Kidney (tissue), 14 donors: ENCODE results near the gene TRIM3. TPM values are rescaled to one million over a fixed set of nuclear protein-coding genes. Genes with fewer than 3 reads are reported as not detected.
A peak's percentile ranks its signal among the peaks of the same experiment; 100 is the strongest.

Source experiments
- DNase-seq, 5 donors: peaks; one replicate each; pipeline ENCODE4 v3.0.0-alpha.2; 2013 to 2020
- FAIRE-seq: peaks from 2 replicates; lab custom pipeline; 2012; peaks lifted over from hg19 to GRCh38; lab: Jason Lieb, UNC
- H3K27ac ChIP-seq, 2 donors: one replicate each; pipeline ENCODE4 v1.7.0; 2013; ENCODE audit warnings: low read depth in 2 of 2, low read length in 2 of 2, inconsistent platforms in 1 of 2
- H3K27me3 ChIP-seq: one replicate; pipeline ENCODE4 v1.7.1; 2013; ENCODE audit warnings: low read length, inconsistent platforms; ENCODE audit not compliant: control insufficient read depth, insufficient read depth
- H3K36me3 ChIP-seq, 3 donors: one replicate each; pipeline versions ENCODE4 v1.7.0 to v1.7.1; 2013; ENCODE audit warnings: low read length in 3 of 3, control low read depth in 1 of 3, inconsistent platforms in 1 of 3; ENCODE audit not compliant: insufficient read depth in 3 of 3, control insufficient read depth in 2 of 3
- H3K4me1 ChIP-seq, 3 donors: one replicate each; pipeline versions ENCODE4 v1.7.0 to v1.7.1; 2013; ENCODE audit warnings: low read length in 3 of 3, inconsistent platforms in 1 of 3, low read depth in 1 of 3; ENCODE audit not compliant: control insufficient read depth in 2 of 3, insufficient read depth in 2 of 3
- H3K4me3 ChIP-seq, 3 donors: one replicate each; pipeline versions ENCODE4 v1.7.0 to v1.8.1; 2013; ENCODE audit warnings: low read length in 3 of 3, control low read depth in 1 of 3, inconsistent platforms in 1 of 3
- H3K9ac ChIP-seq, 3 donors: one replicate each; pipeline versions ENCODE4 v1.7.0 to v1.7.1; 2013; ENCODE audit warnings: low read length in 3 of 3, control low read depth in 1 of 3, inconsistent platforms in 1 of 3
- H3K9me3 ChIP-seq, 3 donors: one replicate each; pipeline versions ENCODE4 v1.7.0 to v1.7.1; 2013; ENCODE audit warnings: low read length in 3 of 3, control low read depth in 1 of 3, inconsistent platforms in 1 of 3; ENCODE audit not compliant: control insufficient read depth in 2 of 3, insufficient read depth in 1 of 3
- intact Hi-C: fragments of 100-400 bp; cut with DNase I; formaldehyde crosslinking; loops from one replicate; pipeline ENCODE4 v1.11.1; 2022
- polyA plus RNA-seq: library from polyadenylated mRNA; stranded (reverse); fragments of 350-450 nt; fragmentation: Illumina TruSeq; extraction: RNeasy Lipid Tissue Mini Kit (QIAGEN cat#74804); gene quantifications from one replicate; pipeline ENCODE4 v1.2.3, GENCODE V29; 2014; ENCODE audit warnings: low read depth, low replicate concordance; ENCODE audit not compliant: insufficient read depth
- total RNA-seq: library from RNA; stranded (reverse); fragmentation: NEBNext Ultra II Directional; extraction: Animal tissue kit (Norgen Biotek cat#: 25700); gene quantifications from one replicate; pipeline ENCODE4 v1.2.1, GENCODE V29; 2021
- TF ChIP-seq, protein P1 (sequence below): IDR thresholded peaks from 3 replicates; pipeline ENCODE4 v1.5.1; 2012; ENCODE audit warnings: mild to moderate bottlenecking, moderate library complexity, borderline replicate concordance; ENCODE audit not compliant: insufficient read depth; ENCODE audit errors: extremely low read depth
- donor health status: control.
- donor health status: control.
- donor health status: control.
- donor health status: control.
- donor health status: control.
- donor health status: DM: yes; HTN: yes; CAD: no.
- donor health status: Normal renal cell carcinoma (clear cell type).

The TRIM3 gene
- total and polyA plus RNA-seq, 2 donors from 2014 or later = 10.8 to 20.8 TPM

- Histone ChIP-seq H3K27me3 (no peaks in the 10 kb centered on the region), H3K36me3 (peaks cover 0 to 7% (median 6%) of the 10 kb centered on the region in 3 donors)
Measured at GRCh38 chr11:6472934-6473333, 807 bp downstream of the TRIM3 start.

GRCh38 chr11:6469599-6469998 is 4.1 kb downstream of the TRIM3 start:
- intact Hi-C loops = no loop called here
- no peaks in the 10 kb centered on the region for H3K9me3 ChIP-seq
- no peak overlapping the region for H3K9ac ChIP-seq
- FAIRE-seq = no peak
- TF ChIP-seq, protein P1, sequence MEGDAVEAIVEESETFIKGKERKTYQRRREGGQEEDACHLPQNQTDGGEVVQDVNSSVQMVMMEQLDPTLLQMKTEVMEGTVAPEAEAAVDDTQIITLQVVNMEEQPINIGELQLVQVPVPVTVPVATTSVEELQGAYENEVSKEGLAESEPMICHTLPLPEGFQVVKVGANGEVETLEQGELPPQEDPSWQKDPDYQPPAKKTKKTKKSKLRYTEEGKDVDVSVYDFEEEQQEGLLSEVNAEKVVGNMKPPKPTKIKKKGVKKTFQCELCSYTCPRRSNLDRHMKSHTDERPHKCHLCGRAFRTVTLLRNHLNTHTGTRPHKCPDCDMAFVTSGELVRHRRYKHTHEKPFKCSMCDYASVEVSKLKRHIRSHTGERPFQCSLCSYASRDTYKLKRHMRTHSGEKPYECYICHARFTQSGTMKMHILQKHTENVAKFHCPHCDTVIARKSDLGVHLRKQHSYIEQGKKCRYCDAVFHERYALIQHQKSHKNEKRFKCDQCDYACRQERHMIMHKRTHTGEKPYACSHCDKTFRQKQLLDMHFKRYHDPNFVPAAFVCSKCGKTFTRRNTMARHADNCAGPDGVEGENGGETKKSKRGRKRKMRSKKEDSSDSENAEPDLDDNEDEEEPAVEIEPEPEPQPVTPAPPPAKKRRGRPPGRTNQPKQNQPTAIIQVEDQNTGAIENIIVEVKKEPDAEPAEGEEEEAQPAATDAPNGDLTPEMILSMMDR = no peak
- peak overlapping the region; percentile 47 to 67 for H3K27ac ChIP-seq
- peaks cover 3 to 24% (median 9%) of the 10 kb centered on the region in 3 donors for H3K4me1 ChIP-seq
- DNase-seq = no peak
- H3K4me3 ChIP-seq = peak overlapping the region in 1 of 3 donors; percentile 10
- H3K36me3 ChIP-seq = peaks cover 0 to 5% (median 4%) of the 10 kb centered on the region in 3 donors
- no peaks in the 10 kb centered on the region for H3K27me3 ChIP-seq

More at GRCh38 chr11:6472934-6473333, 807 bp downstream of the TRIM3 start:
- Histone ChIP-seq H3K9me3 (no peaks in the 10 kb centered on the region), H3K27ac (no peak overlapping the region), H3K4me1 (peaks cover 3 to 26% (median 13%) of the 10 kb centered on the region in 3 donors), H3K9ac (peak overlapping the region in 1 of 3 donors; percentile 31), H3K4me3 (peak overlapping the region in 2 of 3 donors; percentile 22 to 46)
- peak in 1 of 5 donors; percentile 63 for DNase-seq
- FAIRE-seq = no peak
- TF ChIP-seq, protein P1 = no peak
- intact Hi-C loops = no loop called here

- TF ChIP-seq, protein P1 = no peak
- Histone ChIP-seq H3K4me3 (peak overlapping the region in 1 of 3 donors; percentile 10), H3K36me3 (peaks cover 0 to 8% (median 4%) of the 10 kb centered on the region in 3 donors), H3K9me3 (no peaks in the 10 kb centered on the region), H3K27ac (peak overlapping the region; percentile 47 to 67), H3K27me3 (no peaks in the 10 kb centered on the region), H3K9ac (no peak overlapping the region), H3K4me1 (peaks cover 3 to 19% (median 9%) of the 10 kb centered on the region in 3 donors)
- FAIRE-seq (no peak), DNase-seq (peak; percentile 95 to 98 (median 96))
- intact Hi-C loops = no loop called here
Measured at GRCh38 chr11:6468712-6469495, 4.8 kb downstream of the TRIM3 start.
